PC-3 (cell line): Measurements from ENCODE around the gene CEP192.

Experiments
- CTCF ChIP-seq: fragments of 300-600 bp; sonication (generic); conservative IDR thresholded peaks from 2 replicates; pipeline ENCODE4 v1.5.1; 2017; ENCODE audit warnings: antibody characterized with exemption, low read depth, mild to moderate bottlenecking, low read length
- EZH2 ChIP-seq: fragments of 300-600 bp; sonication (generic); IDR thresholded peaks from one replicate; pipeline ENCODE4 v1.6.1; 2017; ENCODE audit warnings: antibody characterized with exemption, mild to moderate bottlenecking, low read length; ENCODE audit not compliant: unreplicated experiment

- TF ChIP-seq EZH2, result no peak
- TF ChIP-seq CTCF, result no peak
Measured at GRCh38 chr18:12947285-12948049, 43.7 kb upstream of the CEP192 start, which contains the start of gene SEH1L.
